ENCODE data around the gene DHTKD1. TPM values are rescaled to one million over a fixed set of nuclear protein-coding genes. Genes with fewer than 3 reads are reported as not detected.
A peak's percentile ranks its signal among the peaks of the same experiment; 100 is the strongest.

Gene DHTKD1
- total RNA-seq, 2 experiments from 2014 or later, result 13.0 to 15.5 TPM

DNA sequence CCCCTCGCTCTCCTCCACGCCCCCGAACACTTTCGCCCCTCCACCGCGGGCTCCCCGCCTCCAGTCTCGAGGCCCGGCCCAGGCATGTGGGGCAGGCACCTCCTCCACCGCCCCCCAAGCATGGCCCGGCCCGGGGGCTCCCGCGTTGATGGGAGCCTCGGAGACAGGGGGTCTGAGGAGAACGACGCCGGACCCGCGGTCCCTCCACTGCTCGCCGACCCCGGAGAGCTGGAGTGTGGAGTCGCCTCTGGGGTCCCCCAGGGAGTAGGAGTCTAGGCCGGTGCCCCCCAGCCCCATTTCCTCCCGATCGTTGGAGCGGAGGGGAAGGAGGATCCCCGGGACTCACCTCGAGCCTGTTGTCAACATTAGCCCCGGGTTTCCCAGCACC is 26.4 kb upstream of the DHTKD1 start:
- peaks cover 2% of the 10 kb centered on the region for H3K9me3 Mint-ChIP-seq (ENCODE audit: low read depth)
- DNase-seq, result peak; percentile 65
- CTCF ChIA-PET, result interaction anchor here (0.6 to 1.2 kb wide), 5 partner anchors 26 to 1152 kb away, joined by 3 to 7 read pairs (median 3); partner anchors contain the start of genes CDC123, DHTKD1 and NUDT5
- H3K36me3 Mint-ChIP-seq (ENCODE audit: low read depth), result peaks cover 14% of the 10 kb centered on the region
- peaks cover 2% of the 10 kb centered on the region for H3K27me3 Mint-ChIP-seq
- ATAC-seq, result peak; percentile 21
- H3K27ac Mint-ChIP-seq, result peak overlapping the region; percentile 100
- intact Hi-C loops (cut with DNase I, micrococcal nuclease), result loop anchor here (1.0 to 10.0 kb wide), 10 partner anchors 80 to 1306 kb away; partner anchors contain the start of genes MCM10 (in 2 of the 2), NUDT5 (in 2 of the 2), CAMK1D (in 1 of the 2) and ECHDC3 (in 1 of the 2)
- H3K4me3 Mint-ChIP-seq, result peak overlapping the region; percentile 99
- H3K4me1 Mint-ChIP-seq, result peaks cover 40% of the 10 kb centered on the region
- POLR2A ChIA-PET, result interaction anchor here (1.0 to 1.4 kb wide), 4 partner anchors 11 to 153 kb away, joined by 4 to 7 read pairs (median 6); partner anchors contain the start of genes CDC123 and NUDT5

DNA sequence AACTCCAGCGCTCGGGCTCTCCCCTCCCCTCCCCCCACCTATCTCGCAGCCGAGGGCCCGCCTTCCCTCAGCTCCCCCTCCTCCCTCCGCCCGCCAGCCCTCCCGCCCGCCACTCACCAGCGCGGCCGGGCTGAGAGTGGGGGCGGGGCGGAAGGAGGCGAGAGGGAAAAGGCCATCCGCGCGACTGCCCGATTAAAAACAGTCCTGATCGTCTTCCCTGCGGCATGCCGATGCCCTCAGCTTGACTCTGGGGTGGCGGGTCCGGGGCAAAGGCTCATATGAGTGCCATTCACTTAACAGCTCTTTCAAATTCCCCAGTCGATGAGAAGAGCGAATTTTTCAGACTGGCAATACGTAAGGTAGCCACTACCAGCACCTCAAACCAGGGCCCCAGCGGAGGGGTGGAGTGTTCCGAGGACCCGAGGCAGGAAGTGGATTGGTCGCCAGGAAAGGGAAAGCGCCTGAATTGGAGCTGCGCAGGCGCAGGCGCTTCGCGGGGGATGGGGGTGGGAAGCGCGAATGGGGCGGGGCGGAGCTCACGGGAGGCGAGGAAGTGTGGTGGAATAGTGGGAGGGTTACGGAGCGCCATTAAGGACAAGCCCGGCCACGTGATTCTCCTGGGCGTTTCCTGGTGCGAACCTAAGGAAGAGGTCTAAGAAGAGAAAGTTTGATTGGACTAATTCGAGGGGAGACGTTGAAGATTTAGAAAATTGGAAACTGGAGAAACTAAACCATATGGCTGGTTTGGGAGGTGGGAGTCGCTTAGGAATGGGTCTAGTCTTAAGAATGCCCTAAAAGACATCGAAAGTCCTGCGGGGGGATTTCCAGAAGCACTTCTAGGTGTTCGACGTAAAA is 25.7 kb upstream of the DHTKD1 start, which contains the start of gene UPF2:
Gene UPF2, minus strand, starts transcription at position 13 of the 855 bp plus-strand sequence. CDS start 7,386 bp downstream, outside the sequence.
- peaks cover 2% of the 10 kb centered on the region for H3K27me3 Mint-ChIP-seq
- H3K4me3 Mint-ChIP-seq, result peak within 1 kb of the TSS; percentile 99
- intact Hi-C loops (cut with DNase I, micrococcal nuclease), result loop anchor here (1.0 to 10.0 kb wide), 13 partner anchors 25 to 1306 kb away; partner anchors contain the start of genes DHTKD1 (in 2 of the 2), MCM10 (in 2 of the 2), NUDT5 (in 2 of the 2) and SEC61A2 (in 2 of the 2)
- H3K9me3 Mint-ChIP-seq (ENCODE audit: low read depth), result peaks cover 2% of the 10 kb centered on the region
- peak; percentile 90 for ATAC-seq
- ChIA-PET POLR2A (interaction anchor here (0.6 to 1.4 kb wide), 9 partner anchors 11 to 1105 kb away, joined by 3 to 7 read pairs (median 4); partner anchors contain the start of genes CDC123 and NUDT5), CTCF (interaction anchor here (0.9 to 1.2 kb wide), 5 partner anchors 26 to 153 kb away, joined by 3 to 7 read pairs (median 4); partner anchors contain the start of genes CDC123, DHTKD1 and NUDT5)
- H3K36me3 Mint-ChIP-seq (ENCODE audit: low read depth), result peaks cover 12% of the 10 kb centered on the region
- peaks cover 37% of the 10 kb centered on the region for H3K4me1 Mint-ChIP-seq
- DNase-seq, result peak; percentile 99
- peak within 1 kb of the TSS; percentile 100 for H3K27ac Mint-ChIP-seq

DNA sequence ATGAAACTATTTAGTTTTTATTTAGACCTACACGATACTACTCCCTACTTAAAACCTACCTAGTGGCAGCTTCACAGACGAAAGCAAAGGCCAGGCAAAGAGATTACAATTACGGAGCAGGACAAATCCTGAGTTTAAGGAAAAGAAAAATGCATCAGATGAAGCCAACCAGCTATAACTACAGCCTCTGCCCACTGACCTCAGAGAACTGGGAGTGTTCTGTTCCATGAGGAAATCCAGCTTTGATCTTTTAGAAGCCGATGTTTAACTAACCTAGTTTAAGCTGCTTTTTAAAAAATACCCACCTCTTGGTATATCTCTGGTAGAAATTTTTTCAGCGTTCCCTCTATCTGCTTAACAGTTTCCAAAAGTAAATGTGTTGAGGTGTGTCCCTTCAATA is 23.2 kb upstream of the DHTKD1 start:
- POLR2A ChIA-PET, result no interaction called here
- H3K27me3 Mint-ChIP-seq, result peaks cover 2% of the 10 kb centered on the region
- no peak overlapping the region for H3K4me3 Mint-ChIP-seq
- intact Hi-C loops (cut with DNase I, micrococcal nuclease), result loop anchor here in 1 of 2 experiments (10.0 kb wide), 1 partner anchor 1119 kb away; the partner anchor contains the start of gene MCM10
- H3K4me1 Mint-ChIP-seq, result peaks cover 19% of the 10 kb centered on the region
- H3K36me3 Mint-ChIP-seq (ENCODE audit: low read depth), result peaks cover 8% of the 10 kb centered on the region
- peaks cover 2% of the 10 kb centered on the region for H3K9me3 Mint-ChIP-seq (ENCODE audit: low read depth)
- H3K27ac Mint-ChIP-seq, result no peak overlapping the region
- no peak for DNase-seq
- no peak for ATAC-seq
- CTCF ChIA-PET, result interaction anchor here (1.2 kb wide), 1 partner anchor 77 kb away, joined by 3 read pairs; no protein-coding TSS in a partner anchor

DNA sequence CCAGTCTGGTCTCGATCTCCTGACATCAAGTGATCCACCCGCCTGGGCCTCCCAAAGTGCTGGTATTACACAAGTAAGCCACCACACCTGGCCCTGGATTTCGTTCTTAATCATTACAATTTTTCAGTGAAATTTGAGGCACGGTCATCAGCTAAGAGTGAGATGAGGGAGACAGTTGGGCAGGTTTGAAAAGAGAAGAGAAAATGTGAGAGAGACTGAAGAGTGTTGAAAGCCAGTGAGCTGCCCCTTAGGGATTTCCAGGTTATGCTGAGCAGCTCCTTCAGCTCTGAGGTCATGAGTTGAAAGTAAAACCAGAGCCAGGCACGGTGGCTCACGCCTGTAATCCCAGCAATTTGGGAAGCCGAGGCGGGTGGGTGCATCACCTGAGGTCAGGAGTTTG is 20.2 kb upstream of the DHTKD1 start:
- intact Hi-C loops (cut with DNase I, micrococcal nuclease), result loop anchor here in 1 of 2 experiments (10.0 kb wide), 1 partner anchor 1116 kb away; the partner anchor contains the start of gene MCM10
- Mint-ChIP-seq H3K9me3 (ENCODE audit: low read depth) (no peaks in the 10 kb centered on the region), H3K27me3 (peaks cover 2% of the 10 kb centered on the region), H3K4me1 (peaks cover 4% of the 10 kb centered on the region), H3K36me3 (ENCODE audit: low read depth) (no peaks in the 10 kb centered on the region), H3K4me3 (no peak overlapping the region), H3K27ac (no peak overlapping the region)
- ChIA-PET POLR2A (no interaction called here), CTCF (interaction anchor here (1.2 kb wide), 1 partner anchor 20 kb away, joined by 3 read pairs; the partner anchor contains the start of gene DHTKD1)
- ATAC-seq, result peak; percentile 19
- DNase-seq, result no peak

DNA sequence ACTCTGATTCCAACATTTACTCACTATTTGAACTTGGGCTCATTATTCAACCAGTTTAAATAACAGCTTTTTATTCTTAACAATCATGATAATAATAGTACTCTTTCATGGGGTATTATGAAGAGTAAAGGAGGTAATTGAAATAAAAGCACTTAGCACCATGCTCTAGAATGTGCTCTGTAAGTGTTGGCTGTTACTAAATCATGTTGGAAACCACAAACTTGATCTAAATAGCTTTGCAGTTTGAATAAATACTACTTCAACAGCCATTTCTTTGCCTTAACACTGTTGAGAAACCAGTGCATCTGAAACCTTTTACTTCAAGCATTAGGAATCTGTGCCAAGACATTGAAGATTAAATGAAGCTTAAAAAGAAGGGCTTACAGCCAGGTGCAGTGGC is 18.2 kb upstream of the DHTKD1 start:
- ChIA-PET POLR2A (interaction anchor here (0.6 kb wide), 1 partner anchor 20 kb away, joined by 3 read pairs; no protein-coding TSS in a partner anchor), CTCF (interaction anchor here (0.6 to 1.3 kb wide), 4 partner anchors 19 to 63 kb away, joined by 3 to 4 read pairs (median 3); no protein-coding TSS in a partner anchor)
- H3K27ac Mint-ChIP-seq, result no peak overlapping the region
- no peaks in the 10 kb centered on the region for H3K4me1 Mint-ChIP-seq
- H3K36me3 Mint-ChIP-seq (ENCODE audit: low read depth), result no peaks in the 10 kb centered on the region
- intact Hi-C loops (cut with DNase I, micrococcal nuclease), result no loop called here
- H3K27me3 Mint-ChIP-seq, result peaks cover 2% of the 10 kb centered on the region
- ATAC-seq (no peak), DNase-seq (no peak)
- no peaks in the 10 kb centered on the region for H3K9me3 Mint-ChIP-seq (ENCODE audit: low read depth)
- H3K4me3 Mint-ChIP-seq, result no peak overlapping the region

DNA sequence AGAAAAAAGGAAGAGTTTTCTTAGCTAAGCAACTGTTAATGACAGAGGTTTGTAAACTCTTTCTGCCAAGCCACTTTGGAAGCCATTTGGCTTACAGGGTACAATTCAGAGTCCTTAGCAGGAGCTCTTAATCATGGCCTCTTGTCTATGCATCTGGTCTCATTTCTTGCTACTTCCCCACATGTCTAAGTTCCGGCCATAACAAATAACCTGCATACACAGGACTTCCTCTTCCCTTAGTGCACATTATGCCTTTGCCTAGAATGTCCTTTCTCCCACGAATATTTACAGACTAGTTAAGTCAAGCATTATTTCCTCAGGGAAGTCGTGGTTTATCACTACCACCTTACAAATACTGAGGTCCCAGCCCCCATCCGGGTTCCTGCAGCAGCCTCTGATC is 17.5 kb upstream of the DHTKD1 start:
- Mint-ChIP-seq H3K36me3 (ENCODE audit: low read depth) (no peaks in the 10 kb centered on the region), H3K4me1 (no peaks in the 10 kb centered on the region), H3K4me3 (no peak overlapping the region), H3K9me3 (ENCODE audit: low read depth) (no peaks in the 10 kb centered on the region), H3K27me3 (peaks cover 2% of the 10 kb centered on the region), H3K27ac (no peak overlapping the region)
- ATAC-seq (no peak), DNase-seq (no peak)
- ChIA-PET POLR2A (no interaction called here), CTCF (interaction anchor here (0.6 to 1.3 kb wide), 5 partner anchors 19 to 205 kb away, joined by 3 to 5 read pairs (median 3); no protein-coding TSS in a partner anchor)
- intact Hi-C loops (cut with DNase I, micrococcal nuclease), result no loop called here

DNA sequence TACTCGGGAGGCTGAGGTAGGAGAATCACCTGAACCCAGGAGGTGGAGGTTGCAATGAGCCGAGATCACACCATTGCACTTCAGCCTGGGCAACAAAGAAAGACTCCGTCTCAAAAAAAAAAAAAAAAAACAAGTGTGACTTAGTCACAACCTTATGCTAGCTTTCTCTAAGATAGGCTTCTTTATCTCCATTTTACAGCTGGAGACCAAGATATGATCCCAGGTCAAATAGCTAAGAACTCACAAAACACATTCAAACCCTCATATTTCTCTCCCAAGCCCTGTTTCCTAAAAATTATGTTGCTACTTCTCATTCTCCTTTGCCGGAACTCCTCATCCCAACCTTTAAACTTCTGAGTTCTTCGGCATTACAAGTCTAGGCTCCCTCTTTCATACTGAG is 13.0 kb upstream of the DHTKD1 start:
- no peak for DNase-seq
- ATAC-seq, result no peak
- CTCF ChIA-PET, result interaction anchor here (0.7 to 0.9 kb wide), 2 partner anchors 47 to 193 kb away, joined by 3 read pairs; no protein-coding TSS in a partner anchor
- Mint-ChIP-seq H3K36me3 (ENCODE audit: low read depth) (no peaks in the 10 kb centered on the region), H3K27me3 (no peaks in the 10 kb centered on the region), H3K4me1 (no peaks in the 10 kb centered on the region), H3K27ac (no peak overlapping the region), H3K9me3 (ENCODE audit: low read depth) (no peaks in the 10 kb centered on the region), H3K4me3 (no peak overlapping the region)
- POLR2A ChIA-PET, result interaction anchor here (0.7 kb wide), 1 partner anchor 13 kb away, joined by 4 read pairs; no protein-coding TSS in a partner anchor
- intact Hi-C loops (cut with DNase I, micrococcal nuclease), result no loop called here

DNA sequence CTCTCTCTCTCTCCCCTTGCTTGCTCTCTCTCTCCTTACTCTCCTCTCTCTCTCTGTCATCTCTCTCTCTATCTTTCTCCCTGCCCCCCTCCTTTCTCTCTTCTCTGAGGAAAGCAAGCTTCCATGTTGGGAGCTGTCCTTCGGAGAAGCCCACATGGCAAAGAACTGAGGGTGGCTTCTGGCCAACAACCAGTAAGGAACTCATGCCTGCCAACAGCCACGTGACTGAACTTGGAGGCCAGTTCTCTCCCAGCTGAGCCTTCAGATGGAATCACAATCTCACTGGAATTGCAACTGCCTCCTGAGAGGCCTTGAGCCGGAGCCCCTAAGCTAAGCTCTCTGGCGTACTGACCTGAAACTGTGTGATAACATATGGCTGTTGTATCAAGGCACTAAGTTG is 12.0 kb upstream of the DHTKD1 start:
- no peak overlapping the region for H3K27ac Mint-ChIP-seq
- no peaks in the 10 kb centered on the region for H3K9me3 Mint-ChIP-seq (ENCODE audit: low read depth)
- H3K27me3 Mint-ChIP-seq, result no peaks in the 10 kb centered on the region
- intact Hi-C loops (cut with DNase I, micrococcal nuclease), result no loop called here
- no peak for DNase-seq
- H3K36me3 Mint-ChIP-seq (ENCODE audit: low read depth), result no peaks in the 10 kb centered on the region
- CTCF ChIA-PET, result no interaction called here
- no peaks in the 10 kb centered on the region for H3K4me1 Mint-ChIP-seq
- no peak for ATAC-seq
- H3K4me3 Mint-ChIP-seq, result no peak overlapping the region
- POLR2A ChIA-PET, result no interaction called here

DNA sequence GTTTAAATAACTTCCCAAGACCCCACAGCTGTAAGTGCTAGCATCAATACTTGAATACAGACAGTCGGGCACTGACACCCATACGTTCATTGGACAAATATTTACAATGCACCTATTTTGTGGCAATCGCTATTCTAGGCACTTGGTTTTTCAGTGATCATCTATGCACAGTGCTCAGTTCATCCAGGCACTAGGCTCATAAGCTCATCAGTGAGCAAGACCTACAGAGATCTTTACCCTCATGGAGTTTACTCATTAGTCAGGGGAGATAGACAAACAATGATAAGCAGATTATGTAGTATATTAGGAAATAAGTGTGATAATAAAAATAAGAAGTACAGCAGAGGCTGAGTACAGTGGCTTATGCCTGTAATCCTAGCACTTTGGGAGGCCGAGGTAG is 7.6 kb upstream of the DHTKD1 start:
- Mint-ChIP-seq H3K4me3 (no peak overlapping the region), H3K36me3 (ENCODE audit: low read depth) (no peaks in the 10 kb centered on the region), H3K27me3 (no peaks in the 10 kb centered on the region), H3K4me1 (no peaks in the 10 kb centered on the region), H3K27ac (no peak overlapping the region), H3K9me3 (ENCODE audit: low read depth) (no peaks in the 10 kb centered on the region)
- DNase-seq, result no peak
- intact Hi-C loops (cut with DNase I, micrococcal nuclease), result no loop called here
- ChIA-PET CTCF (interaction anchor here (0.8 kb wide), 1 partner anchor 153 kb away, joined by 4 read pairs; no protein-coding TSS in a partner anchor), POLR2A (no interaction called here)
- ATAC-seq, result no peak

DNA sequence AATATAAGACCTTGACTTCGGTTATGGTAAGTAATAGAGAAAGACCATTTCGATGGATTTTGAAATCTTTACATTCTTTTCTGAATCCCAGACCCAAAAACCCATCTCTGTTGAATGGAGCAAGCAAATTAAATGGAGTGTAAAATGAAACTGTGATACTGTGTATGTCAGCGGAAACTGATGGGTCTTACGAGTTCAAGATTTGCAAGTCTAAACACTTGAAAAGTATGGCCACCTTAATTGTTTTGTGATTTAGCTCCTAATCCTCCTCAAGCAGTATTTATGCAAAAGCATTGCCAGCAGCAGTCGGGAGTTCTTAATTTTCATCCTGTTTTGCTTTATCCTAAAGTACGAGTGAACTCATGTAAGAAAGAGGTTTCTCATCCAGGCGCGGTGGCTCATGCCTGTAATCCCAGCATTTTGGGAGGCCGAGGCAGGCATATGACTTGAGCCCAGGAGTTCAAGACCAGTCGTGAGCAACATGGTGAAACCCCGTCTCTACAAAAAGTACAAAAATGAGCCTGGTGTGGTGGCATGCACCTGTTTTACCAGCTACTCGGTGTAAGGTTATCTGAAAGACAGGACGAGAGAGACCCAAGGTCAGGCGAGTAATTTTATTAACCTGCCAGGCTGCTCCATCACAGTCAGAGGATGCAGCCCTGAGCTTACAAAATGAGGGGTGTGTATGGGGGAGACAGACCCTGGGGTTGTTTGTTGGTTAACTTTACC is 5.8 kb upstream of the DHTKD1 start:
- CTCF ChIA-PET, result no interaction called here
- POLR2A ChIA-PET, result no interaction called here
- Mint-ChIP-seq H3K4me3 (no peak overlapping the region), H3K4me1 (peaks cover 5% of the 10 kb centered on the region), H3K27ac (no peak overlapping the region), H3K9me3 (ENCODE audit: low read depth) (no peaks in the 10 kb centered on the region), H3K36me3 (ENCODE audit: low read depth) (no peaks in the 10 kb centered on the region), H3K27me3 (no peaks in the 10 kb centered on the region)
- intact Hi-C loops (cut with DNase I, micrococcal nuclease), result no loop called here
- ATAC-seq (no peak), DNase-seq (no peak)

DNA sequence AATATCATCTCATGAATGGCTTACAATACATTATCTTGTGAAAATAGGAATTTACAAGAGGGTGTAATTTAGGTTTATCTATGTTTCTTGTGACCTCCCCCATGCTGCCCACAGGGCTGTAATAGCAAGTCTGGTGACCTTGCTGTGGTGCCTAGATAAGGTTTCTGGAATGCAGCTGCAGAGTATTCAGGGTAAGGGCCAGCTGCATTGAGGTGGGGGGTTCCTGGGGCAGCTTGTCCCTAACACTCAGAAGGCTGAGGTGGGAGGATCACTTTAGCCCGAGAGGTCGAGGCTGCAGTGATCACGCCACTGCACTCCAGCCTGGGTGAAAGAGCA is 5.3 kb upstream of the DHTKD1 start:
- H3K4me3 Mint-ChIP-seq, result no peak overlapping the region
- H3K27me3 Mint-ChIP-seq, result no peaks in the 10 kb centered on the region
- no peaks in the 10 kb centered on the region for H3K36me3 Mint-ChIP-seq (ENCODE audit: low read depth)
- ATAC-seq (no peak), DNase-seq (no peak)
- no peaks in the 10 kb centered on the region for H3K9me3 Mint-ChIP-seq (ENCODE audit: low read depth)
- CTCF ChIA-PET, result no interaction called here
- H3K27ac Mint-ChIP-seq, result no peak overlapping the region
- POLR2A ChIA-PET, result no interaction called here
- intact Hi-C loops (cut with DNase I, micrococcal nuclease), result no loop called here
- peaks cover 10% of the 10 kb centered on the region for H3K4me1 Mint-ChIP-seq
